GM23248 (cell line): ENCODE measurements around the gene RAF1. TPM values are rescaled to one million over a fixed set of nuclear protein-coding genes. Genes with fewer than 3 reads are reported as not detected.
"Not testable (repeated sequence)": the region's sequence is repeated elsewhere in the genome, so short reads cannot be mapped to it uniquely, and the experiment has no call there.

ENCODE experiments used
- DNase-seq: peaks from one replicate; pipeline ENCODE4 v3.0.0-alpha.2; 2015
- H2AFZ ChIP-seq: fragments of 200-600 bp; sonication (generic); 2 replicates; pipeline ENCODE4 v1.6.1; 2016; ENCODE audit warnings: antibody characterized with exemption
- H3F3A ChIP-seq: fragments of 200-600 bp; sonication (generic); 2 replicates; pipeline ENCODE4 v1.6.1; 2016; ENCODE audit warnings: mild to moderate bottlenecking, antibody characterized with exemption, mixed run types; ENCODE audit not compliant: insufficient read depth
- H3K27ac ChIP-seq: fragments of 200-600 bp; sonication (generic); 2 replicates; pipeline ENCODE4 v1.5.1; 2016; ENCODE audit warnings: mild to moderate bottlenecking
- H3K27me3 ChIP-seq: fragments of 200-600 bp; sonication (generic); replicated peaks from 2 replicates; pipeline ENCODE4 v1.6.1; 2016; ENCODE audit warnings: mild to moderate bottlenecking; ENCODE audit not compliant: insufficient read depth
- H3K36me3 ChIP-seq: fragments of 200-600 bp; sonication (generic); 2 replicates; pipeline ENCODE4 v1.6.1; 2016; ENCODE audit warnings: low read depth, mild to moderate bottlenecking
- H3K4me1 ChIP-seq: fragments of 200-600 bp; sonication (generic); 2 replicates; pipeline ENCODE4 v1.6.1; 2016; ENCODE audit warnings: mild to moderate bottlenecking; ENCODE audit not compliant: insufficient read depth
- H3K4me2 ChIP-seq: fragments of 200-600 bp; sonication (generic); one replicate; pipeline ENCODE4 v1.6.1; 2016; ENCODE audit warnings: mild to moderate bottlenecking; ENCODE audit not compliant: unreplicated experiment
- H3K4me3 ChIP-seq: fragments of 200-600 bp; sonication (generic); 2 replicates; pipeline ENCODE4 v1.5.1; 2016; ENCODE audit warnings: mild to moderate bottlenecking
- H3K79me2 ChIP-seq: fragments of 200-600 bp; sonication (generic); 2 replicates; pipeline ENCODE4 v1.6.1; 2016; ENCODE audit warnings: mild to moderate bottlenecking; ENCODE audit not compliant: insufficient read depth
- H3K9ac ChIP-seq: fragments of 200-600 bp; sonication (generic); 2 replicates; pipeline ENCODE4 v1.6.1; 2016; ENCODE audit warnings: mild to moderate bottlenecking
- H3K9me2 ChIP-seq: fragments of 200-600 bp; sonication (generic); 2 replicates; pipeline ENCODE4 v1.6.1; 2016; ENCODE audit warnings: mixed run types, mild to moderate bottlenecking, moderate library complexity; ENCODE audit not compliant: insufficient read depth
- H3K9me3 ChIP-seq: fragments of 200-600 bp; sonication (generic); one replicate; pipeline ENCODE4 v1.6.1; 2017; ENCODE audit warnings: low read depth
- H4K20me1 ChIP-seq: fragments of 200-600 bp; sonication (generic); 2 replicates; pipeline ENCODE4 v1.6.0; 2016; ENCODE audit not compliant: insufficient read depth
- EZH2 ChIP-seq: fragments of 200-600 bp; sonication (generic); IDR thresholded peaks from 2 replicates; pipeline ENCODE4 v1.6.1; 2018; ENCODE audit warnings: antibody characterized with exemption, mild to moderate bottlenecking; ENCODE audit not compliant: insufficient read depth, poor library complexity, severe bottlenecking
- EZH2phosphoT487 ChIP-seq: fragments of 200-600 bp; sonication (generic); IDR thresholded peaks from 2 replicates; pipeline ENCODE4 v1.6.1; 2018; ENCODE audit warnings: antibody characterized with exemption, moderate library complexity, mild to moderate bottlenecking, low read depth; ENCODE audit not compliant: insufficient read depth
- WGBS, 2 experiments: methylation state at CpG; one replicate each; pipeline ENCODE4 v1.1.6; 2015 to 2017; ENCODE audit warnings: low lambda C conversion rate in 2 of 2, low coverage in 1 of 2; ENCODE audit errors: missing lambda C conversion rate in 2 of 2; 5-methylcytosine and 5-hydroxymethylcytosine counted together
- in situ Hi-C: fragments of 300-500 bp; cut with MboI; formaldehyde crosslinking; loops from 2 replicates; pipeline ENCODE4 v1.15.0; 2020
- polyA plus RNA-seq: library from polyadenylated mRNA; unstranded; fragments of >200 nt; fragmentation: Nextera tagmentation; extraction: Ambion mirVana; gene quantifications from 2 replicates; pipeline ENCODE4 v1.2.1, GENCODE V29; 2016
- total RNA-seq: library from RNA; depleted of rRNA; stranded (reverse); fragments of >200 nt; shearing (Covaris generic); gene quantifications from 2 replicates; pipeline ENCODE4 v1.2.3, GENCODE V29; 2014

RAF1 gene
- total and polyA plus RNA-seq, 2 experiments from 2014 or later: 57.3 to 87.4 TPM

DNA sequence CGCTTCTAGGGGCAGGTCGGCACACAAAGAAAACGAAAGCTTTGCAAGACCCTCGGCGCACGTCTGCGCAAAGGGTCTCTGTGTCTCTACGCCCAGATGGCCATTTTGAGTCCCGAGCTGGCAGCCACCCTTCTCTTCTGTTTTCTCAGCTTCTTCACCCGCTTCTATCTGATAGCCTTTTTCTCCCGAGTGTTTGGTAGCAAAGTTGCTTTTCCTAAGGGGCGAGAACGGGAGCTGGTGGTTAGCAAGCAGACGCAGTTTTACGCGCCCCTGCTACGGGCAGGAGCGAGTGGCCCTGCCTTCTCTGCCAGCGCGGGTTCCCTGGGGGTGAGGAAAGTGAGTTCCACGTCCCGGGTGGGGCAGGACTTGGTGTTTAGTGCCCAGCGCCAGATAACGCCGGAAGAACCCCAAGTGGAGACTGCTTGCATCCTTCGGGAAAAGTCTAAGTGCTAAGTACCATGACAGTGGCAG lies 110.0 kb downstream of the RAF1 start:
- H3K27me3 ChIP-seq: no peaks in the 10 kb centered on the region
- WGBS, 2 experiments: 1 to 2% methylated on average over 24 to 26 of the region's 26 CpGs
- H3K4me1 ChIP-seq: peaks cover 11% of the 10 kb centered on the region
- H2AFZ ChIP-seq: peak overlapping the region; percentile 97
- H3K4me3 ChIP-seq: peak overlapping the region; percentile 79
- H3F3A ChIP-seq: peaks cover 20% of the 10 kb centered on the region
- H3K9me3 ChIP-seq: no peaks in the 10 kb centered on the region
- peak overlapping the region; percentile 15; the same call in 1 of the 2 replicates for H3K27ac ChIP-seq
- no peaks in the 10 kb centered on the region for H3K9me2 ChIP-seq
- DNase-seq: peak; percentile 62
- H3K4me2 ChIP-seq: peak overlapping the region; percentile 89
- peak overlapping the region; percentile 77 for H3K9ac ChIP-seq
- in situ Hi-C loops: no loop called here
- no peak for TF ChIP-seq EZH2
- no peaks in the 10 kb centered on the region for H4K20me1 ChIP-seq
- H3K36me3 ChIP-seq: no peaks in the 10 kb centered on the region
- peaks cover 17% of the 10 kb centered on the region for H3K79me2 ChIP-seq

- H3K4me1 ChIP-seq: no peaks in the 10 kb centered on the region
- H3K9me2 ChIP-seq: no peaks in the 10 kb centered on the region
- WGBS, 2 experiments: 61 to 65% methylated on average over 7 of the region's 7 CpGs
- no peaks in the 10 kb centered on the region for H3K79me2 ChIP-seq
- no peak overlapping the region for H3K9ac ChIP-seq
- H3K4me2 ChIP-seq: no peak overlapping the region
- DNase-seq: no peak
- H3K27ac ChIP-seq: no peak overlapping the region
- no peaks in the 10 kb centered on the region for H4K20me1 ChIP-seq
- in situ Hi-C loops: no loop called here
- no peaks in the 10 kb centered on the region for H3K9me3 ChIP-seq
- TF ChIP-seq EZH2phosphoT487: no peak
- no peak for TF ChIP-seq EZH2
- H3K27me3 ChIP-seq: no peaks in the 10 kb centered on the region
- H3K4me3 ChIP-seq: no peak overlapping the region
- no peaks in the 10 kb centered on the region for H3K36me3 ChIP-seq
- H2AFZ ChIP-seq: no peak overlapping the region
- H3F3A ChIP-seq: no peaks in the 10 kb centered on the region
These were observed 113.8 kb downstream of the RAF1 start for GRCh38 chr3:12549971-12550760.

- no peak within 1 kb of the TSS for H3K9ac ChIP-seq
- H3K27ac ChIP-seq: no peak within 1 kb of the TSS
- H3K9me3 ChIP-seq: no peaks in the 10 kb centered on the region
- H3K4me3 ChIP-seq: no peak within 1 kb of the TSS
- no peaks in the 10 kb centered on the region for H3F3A ChIP-seq
- no peaks in the 10 kb centered on the region for H3K79me2 ChIP-seq
- no peaks in the 10 kb centered on the region for H4K20me1 ChIP-seq
- H3K4me1 ChIP-seq: no peaks in the 10 kb centered on the region
- WGBS, 2 experiments: 30 to 35% methylated on average over 4 of the region's 4 CpGs
- TF ChIP-seq EZH2: no peak
- no peak for TF ChIP-seq EZH2phosphoT487
- no peak within 1 kb of the TSS for H2AFZ ChIP-seq
- no peak within 1 kb of the TSS for H3K4me2 ChIP-seq
- no peaks in the 10 kb centered on the region for H3K27me3 ChIP-seq
- no peaks in the 10 kb centered on the region for H3K36me3 ChIP-seq
- in situ Hi-C loops: no loop called here
- no peaks in the 10 kb centered on the region for H3K9me2 ChIP-seq
- DNase-seq: no peak
These were observed 118.5 kb downstream of the RAF1 start, which contains the start of gene MKRN2OS for GRCh38 chr3:12545473-12545791. Gene MKRN2OS (minus strand): TSS chr3:12545499. CDS start chr3:12545464, 35 bp downstream.

DNA sequence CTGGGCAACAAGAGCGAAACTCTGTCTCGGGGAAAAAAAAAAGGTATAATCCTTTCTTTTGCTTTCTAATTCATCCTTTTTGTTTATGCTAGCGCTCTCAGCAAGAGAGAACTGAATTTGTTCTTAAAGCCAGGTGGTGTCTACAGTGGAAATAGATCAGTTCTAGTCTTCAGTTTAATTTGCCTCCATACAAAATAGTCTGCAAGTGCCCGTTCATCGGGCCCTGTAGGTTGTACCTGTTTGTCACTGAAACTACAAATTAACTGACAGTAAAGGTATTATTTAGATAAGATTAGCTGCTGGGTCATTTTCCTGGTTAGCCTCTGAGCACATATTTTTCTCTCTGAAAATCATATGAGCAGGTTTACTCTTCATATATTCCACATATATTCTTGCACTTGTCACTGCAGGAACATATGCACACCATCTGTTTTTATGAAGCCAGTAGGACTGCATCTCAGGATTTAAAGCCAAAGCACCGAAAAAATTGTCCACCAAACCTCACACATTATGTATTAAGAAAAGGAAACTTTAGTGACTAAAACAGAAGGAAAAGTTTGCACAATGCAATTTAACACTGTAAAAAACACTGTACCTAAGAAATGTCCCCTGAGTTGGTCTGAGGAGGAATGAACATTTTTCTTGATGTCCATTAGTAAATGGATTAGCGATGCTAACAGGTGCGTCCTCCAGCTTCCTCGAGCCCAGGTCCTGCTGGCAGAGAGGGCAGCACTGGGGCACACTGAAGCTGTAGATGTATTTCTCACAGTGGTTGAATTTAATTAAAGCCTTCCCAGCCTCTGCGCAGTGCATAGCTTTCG lies 119.1 kb downstream of the RAF1 start:
- Histone ChIP-seq H3K27me3 (no peaks in the 10 kb centered on the region), H2AFZ (no peak overlapping the region), H3K4me3 (no peak overlapping the region), H3K27ac (no peak overlapping the region), H3K79me2 (no peaks in the 10 kb centered on the region), H3K9me3 (no peaks in the 10 kb centered on the region), H3K9me2 (no peaks in the 10 kb centered on the region), H3K36me3 (no peaks in the 10 kb centered on the region), H3K9ac (no peak overlapping the region), H3K4me2 (no peak overlapping the region), H3K4me1 (no peaks in the 10 kb centered on the region), H4K20me1 (no peaks in the 10 kb centered on the region), H3F3A (no peaks in the 10 kb centered on the region)
- WGBS, 2 experiments: 44 to 46% methylated on average over 11 of the region's 11 CpGs
- DNase-seq: no peak
- TF ChIP-seq EZH2phosphoT487: no peak
- TF ChIP-seq EZH2: no peak
- in situ Hi-C loops: no loop called here

GRCh38 chr3:12543497-12543896 lies 120.4 kb downstream of the RAF1 start:
- H3K4me3 ChIP-seq, H3K9me2 ChIP-seq, H2AFZ ChIP-seq, H3F3A ChIP-seq, H4K20me1 ChIP-seq, H3K9ac ChIP-seq, H3K79me2 ChIP-seq, H3K4me2 ChIP-seq, in situ Hi-C loops, DNase-seq, H3K36me3 ChIP-seq, H3K27ac ChIP-seq, H3K27me3 ChIP-seq, H3K9me3 ChIP-seq, H3K4me1 ChIP-seq: not testable (repeated sequence)
- WGBS, 2 experiments: 69 to 78% methylated on average over 12 of the region's 12 CpGs
